HuH-7 (cell line): Measurements from ENCODE around the gene STXBP4.
A peak's percentile ranks its signal among the peaks of the same experiment; 100 is the strongest.

ENCODE experiments used
- DNase-seq: peaks from one replicate; pipeline ENCODE4 v3.0.0; 2011; ENCODE audit warnings: low spot score

STXBP4 gene

DNA sequence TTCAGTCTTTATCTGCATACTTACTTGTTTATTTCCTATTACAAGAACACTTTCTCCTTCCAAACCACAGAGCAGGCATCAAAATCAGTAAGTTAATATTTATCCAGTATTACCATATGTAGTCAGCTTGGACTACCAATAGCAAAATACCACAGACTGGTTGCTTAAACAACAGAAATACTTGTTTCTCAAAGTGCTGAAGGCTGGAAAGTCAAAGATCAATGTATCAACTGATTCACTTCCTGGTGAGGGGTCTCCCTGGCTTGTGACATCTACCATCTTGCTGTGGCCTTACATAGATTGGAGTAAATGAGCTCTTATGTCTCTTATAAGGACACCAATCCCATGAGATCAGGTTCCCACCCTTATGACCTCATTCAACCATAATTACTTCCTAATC is 2.6 kb downstream of the STXBP4 start:
- DNase-seq, result peak; percentile 16

- DNase-seq, result no peak
These were observed 3.3 kb downstream of the STXBP4 start for GRCh38 chr17:54971901-54972300.

- DNase-seq, result peak; percentile 10
These were observed 4.0 kb downstream of the STXBP4 start for GRCh38 chr17:54972406-54973138.

DNA sequence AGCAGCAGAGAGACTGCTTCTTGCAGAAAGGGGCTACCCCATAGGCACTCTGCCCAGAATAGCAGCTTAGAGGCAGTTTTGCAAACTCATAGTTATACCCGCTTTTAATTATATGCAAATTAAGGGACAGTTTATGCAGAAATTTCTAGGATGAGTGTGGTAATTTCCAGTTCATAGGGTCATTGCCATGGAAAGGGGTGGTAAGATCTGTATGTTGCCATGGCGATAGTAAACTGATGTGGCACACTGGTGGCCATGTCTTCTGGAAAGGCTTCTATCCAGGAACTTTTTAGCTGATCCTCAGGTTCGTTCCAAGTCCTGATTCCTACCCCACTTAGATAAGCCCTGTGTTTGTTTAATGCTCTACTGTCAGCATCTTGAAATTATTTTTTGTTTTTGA is 6.2 kb downstream of the STXBP4 start:
- DNase-seq, result no peak

- no peak for DNase-seq
These were observed 7.8 kb downstream of the STXBP4 start for GRCh38 chr17:54976316-54976715.

GRCh38 chr17:54977744-54978143 is 9.2 kb downstream of the STXBP4 start:
- DNase-seq, result no peak

DNA sequence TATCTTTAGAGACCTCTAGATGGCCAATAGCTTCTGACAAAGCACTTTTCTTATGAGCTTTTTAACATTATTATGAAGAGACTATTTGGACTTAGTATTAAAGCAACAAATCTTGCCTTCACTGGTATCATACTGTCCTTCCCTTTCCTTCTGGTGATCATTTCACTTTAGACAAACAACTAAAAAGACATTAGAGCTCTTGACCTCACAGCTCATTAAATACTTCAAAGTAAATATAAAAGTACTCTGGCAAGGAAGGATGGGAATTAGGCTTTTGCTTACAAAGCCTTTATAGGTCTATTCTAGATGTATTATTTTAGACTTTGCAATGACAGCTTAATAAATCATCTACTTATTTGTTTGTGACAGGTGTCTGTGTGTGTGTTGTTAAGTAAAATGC is 11.1 kb downstream of the STXBP4 start:
- no peak for DNase-seq

GRCh38 chr17:54980375-54980774 is 11.8 kb downstream of the STXBP4 start:
- DNase-seq, result no peak

DNA sequence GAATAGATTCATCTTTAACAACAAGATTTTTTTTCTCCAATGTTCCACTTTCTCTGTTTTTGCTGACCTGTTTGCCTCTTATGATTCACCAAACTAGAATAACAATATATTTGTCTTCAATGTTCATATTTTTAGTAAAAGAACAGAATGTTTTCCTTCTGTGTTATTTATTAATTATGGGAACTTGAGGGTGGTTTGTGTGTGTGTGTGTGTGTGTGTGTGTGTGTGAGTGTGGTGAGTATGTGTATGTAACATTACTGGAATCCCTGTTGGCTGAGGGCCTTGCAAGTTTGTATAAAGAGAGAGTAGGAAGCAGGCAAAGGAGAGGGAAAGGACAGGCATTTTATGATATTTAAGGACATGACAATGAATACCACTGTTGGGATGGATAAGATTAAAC is 13.8 kb downstream of the STXBP4 start:
- no peak for DNase-seq

DNA sequence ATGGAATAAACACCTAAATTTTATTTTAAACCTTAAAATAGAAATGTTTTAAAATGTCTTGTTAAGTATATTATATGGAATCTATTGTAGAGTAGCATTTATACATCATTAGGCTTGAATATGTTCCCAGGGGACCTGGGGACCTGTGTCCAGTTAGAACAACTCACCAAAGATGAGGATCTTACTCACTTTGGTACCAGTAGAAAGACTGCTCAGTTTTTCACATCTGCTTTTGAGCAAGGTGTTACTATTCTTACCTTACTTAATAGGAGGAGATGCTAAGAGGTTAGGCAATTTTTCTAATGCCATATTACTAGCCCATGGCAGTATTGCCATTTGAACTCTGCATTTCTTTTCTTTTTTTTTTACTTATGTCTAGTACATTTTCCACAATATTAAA is 14.7 kb downstream of the STXBP4 start:
- DNase-seq, result no peak

GRCh38 chr17:54985476-54985875 is 16.9 kb downstream of the STXBP4 start:
- DNase-seq, result no peak

DNA sequence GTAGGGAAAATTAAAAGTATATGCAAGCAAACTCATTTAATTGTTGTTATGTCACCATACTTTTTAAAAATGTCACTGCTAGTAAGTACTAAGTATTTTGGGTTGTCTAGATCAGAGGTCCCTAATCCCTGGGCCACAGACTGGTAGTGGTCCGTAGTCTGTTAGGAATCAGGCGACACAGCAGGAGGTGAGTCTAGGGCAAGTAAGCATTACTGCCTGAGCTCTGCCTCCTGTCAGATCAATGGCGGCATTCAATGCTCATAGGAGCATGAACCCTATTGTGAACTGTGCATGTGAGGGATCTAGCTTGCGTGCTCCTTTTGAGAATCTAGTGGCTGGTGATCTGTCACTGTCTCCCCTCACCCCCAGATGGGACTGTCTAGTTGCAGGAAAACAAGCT is 21.6 kb downstream of the STXBP4 start:
- DNase-seq, result no peak

- DNase-seq, result no peak
These were observed 23.0 kb downstream of the STXBP4 start for GRCh38 chr17:54991567-54991966.

- peak; percentile 32 for DNase-seq
These were observed 24.5 kb downstream of the STXBP4 start for GRCh38 chr17:54992797-54993639.

GRCh38 chr17:54996441-54996840 is 27.9 kb downstream of the STXBP4 start:
- no peak for DNase-seq

DNA sequence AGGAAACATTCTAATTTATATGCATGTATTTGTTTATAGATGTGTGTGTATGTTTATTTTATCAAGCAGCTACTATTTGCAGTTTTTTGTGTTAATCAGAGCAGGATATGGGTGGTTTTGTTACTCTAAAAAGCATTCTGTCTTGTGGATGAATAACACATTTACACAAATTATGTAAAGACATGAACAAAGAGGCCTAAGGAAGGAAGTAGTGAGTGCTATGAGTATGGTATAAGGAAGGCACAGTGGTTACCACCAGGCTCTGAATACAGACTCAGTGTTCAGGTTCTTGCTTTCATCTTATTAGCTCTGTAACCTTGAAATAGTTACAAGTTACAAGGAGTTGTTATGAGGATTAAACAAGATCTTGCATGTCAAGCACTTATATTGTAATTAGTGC is 33.9 kb downstream of the STXBP4 start:
- DNase-seq, result no peak

DNA sequence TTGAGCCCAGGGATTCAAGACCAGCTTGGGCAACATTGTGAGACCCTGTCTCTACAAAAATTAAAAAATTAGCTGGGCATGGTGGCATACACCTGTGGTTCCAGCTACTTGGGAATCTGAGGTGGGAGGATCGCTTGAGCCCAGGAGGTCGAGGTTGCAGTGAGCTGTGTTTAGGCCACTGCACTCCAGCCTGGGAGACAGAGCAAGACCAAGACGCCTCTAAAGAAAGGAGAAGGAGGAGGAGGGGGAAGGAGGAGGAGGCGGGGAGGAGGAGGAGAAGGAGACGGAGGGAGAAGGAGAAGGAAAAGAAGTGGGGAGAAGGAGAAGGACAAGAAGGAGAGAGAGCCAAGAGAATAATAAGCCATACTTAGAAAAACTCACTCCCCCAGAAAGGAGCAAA is 35.9 kb downstream of the STXBP4 start:
- no peak for DNase-seq

- peak; percentile 10 for DNase-seq
These were observed 37.0 kb downstream of the STXBP4 start for GRCh38 chr17:55005520-55005919.

GRCh38 chr17:55023626-55024025 is 55.1 kb downstream of the STXBP4 start:
- no peak for DNase-seq

DNA sequence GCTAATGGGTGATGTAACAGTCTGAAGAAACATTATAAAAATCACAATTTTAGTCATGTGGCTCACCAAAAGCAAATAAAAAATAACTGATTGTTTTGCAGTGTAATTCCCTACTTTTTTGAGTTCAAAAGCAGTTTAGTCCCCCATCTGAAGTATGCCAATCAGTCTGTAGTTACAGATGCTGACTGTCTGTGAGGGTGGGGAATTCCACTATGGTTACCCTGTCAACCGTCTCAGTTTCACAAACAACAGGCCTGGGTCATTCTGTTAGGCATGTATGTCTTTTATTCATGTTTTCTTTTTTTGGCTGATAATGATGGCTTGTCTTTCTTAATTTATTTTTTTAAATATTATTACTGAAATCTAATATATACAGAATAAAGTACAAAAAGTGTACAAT is 69.3 kb downstream of the STXBP4 start:
- DNase-seq, result no peak

DNA sequence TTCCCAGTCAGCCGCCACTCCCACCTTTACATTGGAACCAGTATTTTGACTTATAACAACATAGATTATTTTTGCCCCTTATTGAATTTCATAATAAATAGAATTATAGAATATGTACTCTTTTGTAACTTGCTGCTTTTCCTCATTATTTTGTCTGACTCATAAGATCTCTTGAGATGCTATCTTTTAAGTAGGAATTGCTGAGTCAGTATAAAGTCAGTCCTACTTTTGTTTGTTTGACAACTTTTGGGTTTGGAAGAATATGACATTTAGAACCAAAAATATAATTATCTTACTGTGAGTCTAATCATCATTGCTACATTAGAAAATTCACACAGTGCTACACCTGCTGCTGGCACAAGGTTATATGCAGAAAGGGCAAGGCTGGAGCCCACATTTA is 69.7 kb downstream of the STXBP4 start:
- no peak for DNase-seq

DNA sequence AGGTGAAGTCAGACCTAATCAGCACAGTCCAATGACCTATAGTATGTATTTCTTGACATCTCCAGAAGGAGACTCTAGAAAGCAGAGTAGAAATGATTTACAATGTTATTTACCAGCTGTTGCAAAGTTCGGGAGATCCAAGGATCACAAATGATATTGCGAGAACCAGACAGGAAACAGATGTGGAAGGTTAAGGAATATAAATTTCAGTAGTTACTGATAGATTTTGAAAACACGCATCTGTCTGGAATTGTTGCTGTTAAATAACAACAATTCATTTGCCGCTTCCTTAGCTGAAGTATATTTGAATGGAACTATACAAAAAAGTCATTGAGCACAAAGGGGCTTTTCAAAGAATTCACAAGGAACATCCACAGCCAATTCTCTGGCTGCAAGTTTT is 72.0 kb downstream of the STXBP4 start:
- no peak for DNase-seq

- no peak for DNase-seq
These were observed 85.3 kb downstream of the STXBP4 start for GRCh38 chr17:55053855-55054254.

DNA sequence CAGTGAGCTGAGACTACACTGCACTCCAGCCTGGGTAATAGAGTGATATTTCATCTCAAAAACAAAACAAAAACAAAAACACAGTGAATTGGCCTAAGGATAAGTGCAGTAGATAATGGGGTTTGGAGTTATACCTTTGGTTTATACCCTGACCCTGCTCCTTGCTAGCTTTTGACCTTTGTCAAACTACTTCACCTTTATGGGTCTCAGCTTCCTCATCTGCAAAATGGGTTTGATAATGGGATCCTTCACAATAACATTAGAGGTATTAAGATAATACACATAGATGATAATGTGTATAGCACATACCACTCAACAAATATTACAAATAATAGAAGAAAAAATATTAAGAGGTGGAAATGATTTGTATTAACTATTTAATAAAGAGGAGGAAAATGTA is 85.9 kb downstream of the STXBP4 start:
- no peak for DNase-seq
